UCSD-AML1 (cell line): ENCODE measurements around the gene ZNF436.

Experiments
- DNase-seq: peaks from one replicate; lab custom pipeline; 2025; ENCODE audit not compliant: unreplicated experiment; lab: John Stamatoyannopoulos, UW

The ZNF436 gene

GRCh38 chr1:23367791-23368561 is 1.7 kb downstream of the ZNF436 start:
- DNase-seq, result peak; percentile 98

- DNase-seq, result no peak
Measured at GRCh38 chr1:23367451-23367790, 2.2 kb downstream of the ZNF436 start.

GRCh38 chr1:23366598-23366997 is 3.0 kb downstream of the ZNF436 start:
- DNase-seq, result no peak

GRCh38 chr1:23366146-23366545 is 3.5 kb downstream of the ZNF436 start:
- DNase-seq, result no peak

GRCh38 chr1:23362218-23362713 is 7.4 kb downstream of the ZNF436 start:
- DNase-seq, result no peak

- DNase-seq, result no peak
Measured at GRCh38 chr1:23358310-23358875, 11.2 kb downstream of the ZNF436 start.

- DNase-seq, result no peak
Measured at GRCh38 chr1:23357138-23357908, 12.3 kb downstream of the ZNF436 start.

GRCh38 chr1:23356471-23357137 is 13.0 kb downstream of the ZNF436 start:
- no peak for DNase-seq

- peak; percentile 15 for DNase-seq
Measured at GRCh38 chr1:23354245-23354644, 15.4 kb downstream of the ZNF436 start.

- DNase-seq, result no peak
Measured at GRCh38 chr1:23352096-23352695, 17.4 kb downstream of the ZNF436 start.

- no peak for DNase-seq
Measured at GRCh38 chr1:23345920-23346319, 23.7 kb downstream of the ZNF436 start.

GRCh38 chr1:23344987-23345472 is 24.6 kb downstream of the ZNF436 start:
- no peak for DNase-seq

- DNase-seq, result peak; percentile 99
Measured at GRCh38 chr1:23344111-23344986, 25.3 kb downstream of the ZNF436 start, which contains the start of gene HNRNPR. TSS of gene HNRNPR (minus strand) at chr1:23344284. CDS start at chr1:23341008, 3,276 bp downstream.

GRCh38 chr1:23343221-23344110 is 26.2 kb downstream of the ZNF436 start:
- DNase-seq, result peak; percentile 58

- no peak for DNase-seq
Measured at GRCh38 chr1:23341931-23342692, 27.5 kb downstream of the ZNF436 start.

GRCh38 chr1:23339632-23340031 is 30.0 kb downstream of the ZNF436 start:
- DNase-seq, result no peak

- no peak for DNase-seq
Measured at GRCh38 chr1:23337869-23338268, 31.8 kb downstream of the ZNF436 start.

GRCh38 chr1:23331713-23332112 is 37.9 kb downstream of the ZNF436 start:
- DNase-seq, result no peak
